Measurements from ENCODE around the gene SLC44A3. TPM values are rescaled to one million over a fixed set of nuclear protein-coding genes. Genes with fewer than 3 reads are reported as not detected.

The SLC44A3 gene
- total RNA-seq, 1 experiment from 2014 or later = not detected

GRCh38 chr1:94872771-94873495, 52.8 kb downstream of the SLC44A3 start:
- no peak for DNase-seq (ENCODE audit: low spot score)

- no peak for DNase-seq (ENCODE audit: low spot score)
These were observed 53.6 kb downstream of the SLC44A3 start for GRCh38 chr1:94873520-94874351.

- no peak for DNase-seq (ENCODE audit: low spot score)
These were observed 54.3 kb downstream of the SLC44A3 start for GRCh38 chr1:94874423-94874822.

GRCh38 chr1:94875794-94876193, 55.6 kb downstream of the SLC44A3 start:
- DNase-seq (ENCODE audit: low spot score) = no peak

- DNase-seq (ENCODE audit: low spot score) = no peak
These were observed 56.2 kb downstream of the SLC44A3 start for GRCh38 chr1:94876362-94876761.

- DNase-seq (ENCODE audit: low spot score) = no peak
These were observed 58.2 kb downstream of the SLC44A3 start for GRCh38 chr1:94878329-94878728.

GRCh38 chr1:94883691-94884090, 63.5 kb downstream of the SLC44A3 start:
- DNase-seq (ENCODE audit: low spot score) = no peak

- DNase-seq (ENCODE audit: low spot score) = no peak
These were observed 63.9 kb downstream of the SLC44A3 start for GRCh38 chr1:94884106-94884505.

- no peak for DNase-seq (ENCODE audit: low spot score)
These were observed 64.3 kb downstream of the SLC44A3 start for GRCh38 chr1:94884507-94884906.

- DNase-seq (ENCODE audit: low spot score) = no peak
These were observed 66.2 kb downstream of the SLC44A3 start for GRCh38 chr1:94886361-94886760.

- DNase-seq (ENCODE audit: low spot score) = no peak
These were observed 66.9 kb downstream of the SLC44A3 start for GRCh38 chr1:94887106-94887505.

- DNase-seq (ENCODE audit: low spot score) = no peak
These were observed 67.5 kb downstream of the SLC44A3 start for GRCh38 chr1:94887603-94888171.

GRCh38 chr1:94888201-94888600, 68.0 kb downstream of the SLC44A3 start:
- no peak for DNase-seq (ENCODE audit: low spot score)

GRCh38 chr1:94892604-94893254, 72.6 kb downstream of the SLC44A3 start:
- DNase-seq (ENCODE audit: low spot score) = no peak

- DNase-seq (ENCODE audit: low spot score) = no peak
These were observed 74.5 kb downstream of the SLC44A3 start for GRCh38 chr1:94894630-94895029.

GRCh38 chr1:94895518-94895917, 75.4 kb downstream of the SLC44A3 start:
- DNase-seq (ENCODE audit: low spot score) = no peak

- no peak for DNase-seq (ENCODE audit: low spot score)
These were observed 78.6 kb downstream of the SLC44A3 start for GRCh38 chr1:94898491-94899385.

- no peak for DNase-seq (ENCODE audit: low spot score)
These were observed 79.6 kb downstream of the SLC44A3 start for GRCh38 chr1:94899756-94900155.

GRCh38 chr1:94901841-94902240, 81.7 kb downstream of the SLC44A3 start:
- no peak for DNase-seq (ENCODE audit: low spot score)

GRCh38 chr1:94903280-94904009, 83.3 kb downstream of the SLC44A3 start:
- no peak for DNase-seq (ENCODE audit: low spot score)

GRCh38 chr1:94905207-94905606, 85.0 kb downstream of the SLC44A3 start:
- no peak for DNase-seq (ENCODE audit: low spot score)
